Measurements from ENCODE around the gene STUM. TPM values are rescaled to one million over a fixed set of nuclear protein-coding genes. Genes with fewer than 3 reads are reported as not detected.

STUM gene
- total and polyA plus RNA-seq, 2 experiments from 2014 or later: 0.23 to 1.3 TPM

DNA sequence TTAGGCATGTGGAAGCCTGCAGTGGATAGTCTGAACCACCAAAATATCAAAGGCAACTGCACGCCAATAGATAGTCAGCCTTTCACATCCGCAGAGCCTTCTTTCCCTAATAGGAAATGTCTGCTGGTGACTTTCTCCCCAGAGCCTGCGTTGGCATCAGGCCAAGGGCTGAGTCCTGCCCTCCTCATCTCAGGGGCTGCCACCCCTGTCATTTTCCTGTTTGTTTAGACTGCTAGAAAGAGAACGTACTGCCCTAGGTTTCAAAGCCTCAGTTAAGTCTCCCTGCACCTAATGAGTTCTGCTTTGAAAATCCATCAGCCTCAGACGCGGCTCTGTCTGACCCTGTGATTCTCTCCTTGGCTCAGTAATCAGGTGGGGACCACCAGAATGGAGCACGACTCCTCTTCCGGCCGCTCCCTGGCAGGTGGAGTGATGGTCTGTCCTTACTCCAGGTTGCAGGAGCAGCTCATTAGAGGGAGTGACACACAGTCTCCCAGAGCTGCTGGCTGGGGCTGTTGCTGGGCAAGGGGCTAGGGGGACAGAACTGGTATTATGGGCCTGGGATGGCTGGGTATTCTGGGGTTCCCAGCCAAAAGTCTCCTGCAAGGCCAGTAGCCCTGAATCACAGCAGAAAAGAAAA lies 27.3 kb downstream of the STUM start:
- Mint-ChIP-seq H3K27ac (no peak overlapping the region), H3K27me3 (ENCODE audit: insufficient read depth, low read depth, poor library complexity) (peaks cover 4% of the 10 kb centered on the region), H3K9me3 (no peaks in the 10 kb centered on the region), H3K36me3 (ENCODE audit: low read depth) (no peaks in the 10 kb centered on the region), H3K4me3 (no peak overlapping the region), H3K4me1 (peaks cover 8% of the 10 kb centered on the region; the same call in 1 of the 3 replicates)
- Histone ChIP-seq H3K4me1 (ENCODE audit: insufficient read depth) (no peaks in the 10 kb centered on the region), H4K20me1 (replicated peaks; ENCODE audit: insufficient read depth) (no peaks in the 10 kb centered on the region), H3F3A (replicated peaks; ENCODE audit: low read depth) (no peaks in the 10 kb centered on the region), H3K4me3 (no peak overlapping the region), H3K36me3 (ENCODE audit: insufficient read depth) (no peaks in the 10 kb centered on the region), H3K27ac (ENCODE audit: low read depth) (no peak overlapping the region), H3K4me2 (no peak overlapping the region), H2AFZ (no peak overlapping the region), H3K79me2 (replicated peaks; ENCODE audit: insufficient read depth) (no peaks in the 10 kb centered on the region), H3K27me3 (ENCODE audit: insufficient read depth) (no peaks in the 10 kb centered on the region), H3K9me2 (ENCODE audit: insufficient read depth) (no peaks in the 10 kb centered on the region)
- no peak for DNase-seq (ENCODE audit: low spot score)
- TF ChIP-seq, protein P1, sequence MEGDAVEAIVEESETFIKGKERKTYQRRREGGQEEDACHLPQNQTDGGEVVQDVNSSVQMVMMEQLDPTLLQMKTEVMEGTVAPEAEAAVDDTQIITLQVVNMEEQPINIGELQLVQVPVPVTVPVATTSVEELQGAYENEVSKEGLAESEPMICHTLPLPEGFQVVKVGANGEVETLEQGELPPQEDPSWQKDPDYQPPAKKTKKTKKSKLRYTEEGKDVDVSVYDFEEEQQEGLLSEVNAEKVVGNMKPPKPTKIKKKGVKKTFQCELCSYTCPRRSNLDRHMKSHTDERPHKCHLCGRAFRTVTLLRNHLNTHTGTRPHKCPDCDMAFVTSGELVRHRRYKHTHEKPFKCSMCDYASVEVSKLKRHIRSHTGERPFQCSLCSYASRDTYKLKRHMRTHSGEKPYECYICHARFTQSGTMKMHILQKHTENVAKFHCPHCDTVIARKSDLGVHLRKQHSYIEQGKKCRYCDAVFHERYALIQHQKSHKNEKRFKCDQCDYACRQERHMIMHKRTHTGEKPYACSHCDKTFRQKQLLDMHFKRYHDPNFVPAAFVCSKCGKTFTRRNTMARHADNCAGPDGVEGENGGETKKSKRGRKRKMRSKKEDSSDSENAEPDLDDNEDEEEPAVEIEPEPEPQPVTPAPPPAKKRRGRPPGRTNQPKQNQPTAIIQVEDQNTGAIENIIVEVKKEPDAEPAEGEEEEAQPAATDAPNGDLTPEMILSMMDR (conservative IDR thresholded peaks at IDR 0.05; ENCODE audit: low read depth in 2 of 2): no peak
- no peak for TF ChIP-seq CREB1 (CRISPR knock-in tag; IDR thresholded peaks at IDR 0.05; ENCODE audit: low read depth)
- no peak for TF ChIP-seq STAT1 (IDR thresholded peaks at IDR 0.05; ENCODE audit: unreplicated experiment)
- TF ChIP-seq NANOG (IDR thresholded peaks at IDR 0.05; ENCODE audit: borderline replicate concordance): no peak
- TF ChIP-seq ZNF114 (CRISPR knock-in tag; IDR thresholded peaks at IDR 0.05): no peak
- no peak for TF ChIP-seq EZH2 (IDR thresholded peaks at IDR 0.05; ENCODE audit: low read depth, unreplicated experiment)
- TF ChIP-seq, protein P2, sequence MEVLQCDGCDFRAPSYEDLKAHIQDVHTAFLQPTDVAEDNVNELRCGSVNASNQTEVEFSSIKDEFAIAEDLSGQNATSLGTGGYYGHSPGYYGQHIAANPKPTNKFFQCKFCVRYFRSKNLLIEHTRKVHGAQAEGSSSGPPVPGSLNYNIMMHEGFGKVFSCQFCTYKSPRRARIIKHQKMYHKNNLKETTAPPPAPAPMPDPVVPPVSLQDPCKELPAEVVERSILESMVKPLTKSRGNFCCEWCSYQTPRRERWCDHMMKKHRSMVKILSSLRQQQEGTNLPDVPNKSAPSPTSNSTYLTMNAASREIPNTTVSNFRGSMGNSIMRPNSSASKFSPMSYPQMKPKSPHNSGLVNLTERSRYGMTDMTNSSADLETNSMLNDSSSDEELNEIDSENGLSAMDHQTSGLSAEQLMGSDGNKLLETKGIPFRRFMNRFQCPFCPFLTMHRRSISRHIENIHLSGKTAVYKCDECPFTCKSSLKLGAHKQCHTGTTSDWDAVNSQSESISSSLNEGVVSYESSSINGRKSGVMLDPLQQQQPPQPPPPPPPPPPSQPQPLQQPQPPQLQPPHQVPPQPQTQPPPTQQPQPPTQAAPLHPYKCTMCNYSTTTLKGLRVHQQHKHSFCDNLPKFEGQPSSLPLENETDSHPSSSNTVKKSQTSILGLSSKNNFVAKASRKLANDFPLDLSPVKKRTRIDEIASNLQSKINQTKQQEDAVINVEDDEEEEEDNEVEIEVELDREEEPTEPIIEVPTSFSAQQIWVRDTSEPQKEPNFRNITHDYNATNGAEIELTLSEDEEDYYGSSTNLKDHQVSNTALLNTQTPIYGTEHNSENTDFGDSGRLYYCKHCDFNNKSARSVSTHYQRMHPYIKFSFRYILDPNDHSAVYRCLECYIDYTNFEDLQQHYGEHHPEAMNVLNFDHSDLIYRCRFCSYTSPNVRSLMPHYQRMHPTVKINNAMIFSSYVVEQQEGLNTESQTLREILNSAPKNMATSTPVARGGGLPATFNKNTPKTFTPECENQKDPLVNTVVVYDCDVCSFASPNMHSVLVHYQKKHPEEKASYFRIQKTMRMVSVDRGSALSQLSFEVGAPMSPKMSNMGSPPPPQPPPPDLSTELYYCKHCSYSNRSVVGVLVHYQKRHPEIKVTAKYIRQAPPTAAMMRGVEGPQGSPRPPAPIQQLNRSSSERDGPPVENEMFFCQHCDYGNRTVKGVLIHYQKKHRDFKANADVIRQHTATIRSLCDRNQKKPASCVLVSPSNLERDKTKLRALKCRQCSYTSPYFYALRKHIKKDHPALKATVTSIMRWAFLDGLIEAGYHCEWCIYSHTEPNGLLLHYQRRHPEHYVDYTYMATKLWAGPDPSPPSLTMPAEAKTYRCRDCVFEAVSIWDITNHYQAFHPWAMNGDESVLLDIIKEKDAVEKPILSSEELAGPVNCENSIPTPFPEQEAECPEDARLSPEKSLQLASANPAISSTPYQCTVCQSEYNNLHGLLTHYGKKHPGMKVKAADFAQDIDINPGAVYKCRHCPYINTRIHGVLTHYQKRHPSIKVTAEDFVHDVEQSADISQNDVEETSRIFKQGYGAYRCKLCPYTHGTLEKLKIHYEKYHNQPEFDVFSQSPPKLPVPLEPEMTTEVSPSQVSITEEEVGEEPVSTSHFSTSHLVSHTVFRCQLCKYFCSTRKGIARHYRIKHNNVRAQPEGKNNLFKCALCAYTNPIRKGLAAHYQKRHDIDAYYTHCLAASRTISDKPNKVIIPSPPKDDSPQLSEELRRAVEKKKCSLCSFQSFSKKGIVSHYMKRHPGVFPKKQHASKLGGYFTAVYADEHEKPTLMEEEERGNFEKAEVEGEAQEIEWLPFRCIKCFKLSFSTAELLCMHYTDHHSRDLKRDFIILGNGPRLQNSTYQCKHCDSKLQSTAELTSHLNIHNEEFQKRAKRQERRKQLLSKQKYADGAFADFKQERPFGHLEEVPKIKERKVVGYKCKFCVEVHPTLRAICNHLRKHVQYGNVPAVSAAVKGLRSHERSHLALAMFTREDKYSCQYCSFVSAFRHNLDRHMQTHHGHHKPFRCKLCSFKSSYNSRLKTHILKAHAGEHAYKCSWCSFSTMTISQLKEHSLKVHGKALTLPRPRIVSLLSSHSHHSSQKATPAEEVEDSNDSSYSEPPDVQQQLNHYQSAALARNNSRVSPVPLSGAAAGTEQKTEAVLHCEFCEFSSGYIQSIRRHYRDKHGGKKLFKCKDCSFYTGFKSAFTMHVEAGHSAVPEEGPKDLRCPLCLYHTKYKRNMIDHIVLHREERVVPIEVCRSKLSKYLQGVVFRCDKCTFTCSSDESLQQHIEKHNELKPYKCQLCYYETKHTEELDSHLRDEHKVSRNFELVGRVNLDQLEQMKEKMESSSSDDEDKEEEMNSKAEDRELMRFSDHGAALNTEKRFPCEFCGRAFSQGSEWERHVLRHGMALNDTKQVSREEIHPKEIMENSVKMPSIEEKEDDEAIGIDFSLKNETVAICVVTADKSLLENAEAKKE (CRISPR knock-in tag; IDR thresholded peaks at IDR 0.05): no peak
- TF ChIP-seq ZNF331 (CRISPR knock-in tag; IDR thresholded peaks at IDR 0.05; ENCODE audit: low read depth): no peak
- TF ChIP-seq, protein P3, sequence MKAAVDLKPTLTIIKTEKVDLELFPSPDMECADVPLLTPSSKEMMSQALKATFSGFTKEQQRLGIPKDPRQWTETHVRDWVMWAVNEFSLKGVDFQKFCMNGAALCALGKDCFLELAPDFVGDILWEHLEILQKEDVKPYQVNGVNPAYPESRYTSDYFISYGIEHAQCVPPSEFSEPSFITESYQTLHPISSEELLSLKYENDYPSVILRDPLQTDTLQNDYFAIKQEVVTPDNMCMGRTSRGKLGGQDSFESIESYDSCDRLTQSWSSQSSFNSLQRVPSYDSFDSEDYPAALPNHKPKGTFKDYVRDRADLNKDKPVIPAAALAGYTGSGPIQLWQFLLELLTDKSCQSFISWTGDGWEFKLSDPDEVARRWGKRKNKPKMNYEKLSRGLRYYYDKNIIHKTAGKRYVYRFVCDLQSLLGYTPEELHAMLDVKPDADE (IDR thresholded peaks at IDR 0.05): no peak
- no peak for TF ChIP-seq POLR2AphosphoS5 (IDR thresholded peaks at IDR 0.05; ENCODE audit: low read depth)
- TF ChIP-seq, protein P4, sequence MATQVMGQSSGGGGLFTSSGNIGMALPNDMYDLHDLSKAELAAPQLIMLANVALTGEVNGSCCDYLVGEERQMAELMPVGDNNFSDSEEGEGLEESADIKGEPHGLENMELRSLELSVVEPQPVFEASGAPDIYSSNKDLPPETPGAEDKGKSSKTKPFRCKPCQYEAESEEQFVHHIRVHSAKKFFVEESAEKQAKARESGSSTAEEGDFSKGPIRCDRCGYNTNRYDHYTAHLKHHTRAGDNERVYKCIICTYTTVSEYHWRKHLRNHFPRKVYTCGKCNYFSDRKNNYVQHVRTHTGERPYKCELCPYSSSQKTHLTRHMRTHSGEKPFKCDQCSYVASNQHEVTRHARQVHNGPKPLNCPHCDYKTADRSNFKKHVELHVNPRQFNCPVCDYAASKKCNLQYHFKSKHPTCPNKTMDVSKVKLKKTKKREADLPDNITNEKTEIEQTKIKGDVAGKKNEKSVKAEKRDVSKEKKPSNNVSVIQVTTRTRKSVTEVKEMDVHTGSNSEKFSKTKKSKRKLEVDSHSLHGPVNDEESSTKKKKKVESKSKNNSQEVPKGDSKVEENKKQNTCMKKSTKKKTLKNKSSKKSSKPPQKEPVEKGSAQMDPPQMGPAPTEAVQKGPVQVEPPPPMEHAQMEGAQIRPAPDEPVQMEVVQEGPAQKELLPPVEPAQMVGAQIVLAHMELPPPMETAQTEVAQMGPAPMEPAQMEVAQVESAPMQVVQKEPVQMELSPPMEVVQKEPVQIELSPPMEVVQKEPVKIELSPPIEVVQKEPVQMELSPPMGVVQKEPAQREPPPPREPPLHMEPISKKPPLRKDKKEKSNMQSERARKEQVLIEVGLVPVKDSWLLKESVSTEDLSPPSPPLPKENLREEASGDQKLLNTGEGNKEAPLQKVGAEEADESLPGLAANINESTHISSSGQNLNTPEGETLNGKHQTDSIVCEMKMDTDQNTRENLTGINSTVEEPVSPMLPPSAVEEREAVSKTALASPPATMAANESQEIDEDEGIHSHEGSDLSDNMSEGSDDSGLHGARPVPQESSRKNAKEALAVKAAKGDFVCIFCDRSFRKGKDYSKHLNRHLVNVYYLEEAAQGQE (IDR thresholded peaks at IDR 0.05; ENCODE audit: unreplicated experiment): no peak
- no peak for TF ChIP-seq JUNB (IDR thresholded peaks at IDR 0.05; ENCODE audit: unreplicated experiment)
- TF ChIP-seq EZH2phosphoT487 (IDR thresholded peaks at IDR 0.05; ENCODE audit: unreplicated experiment): no peak
- ATAC-seq: no peak
